Stimulated activated CD8-positive, alpha-beta memory T cell treated with anti-CD3 and anti-CD28 coated beads, Interleukin-4, amount 100 ng/mL, for 48 hours (primary cell): ENCODE measurements around the gene PRRT1.

ENCODE experiments used
- DNase-seq: peaks from one replicate; pipeline ENCODE4 v3.0.0-alpha.2; 2020

The PRRT1 gene

DNA sequence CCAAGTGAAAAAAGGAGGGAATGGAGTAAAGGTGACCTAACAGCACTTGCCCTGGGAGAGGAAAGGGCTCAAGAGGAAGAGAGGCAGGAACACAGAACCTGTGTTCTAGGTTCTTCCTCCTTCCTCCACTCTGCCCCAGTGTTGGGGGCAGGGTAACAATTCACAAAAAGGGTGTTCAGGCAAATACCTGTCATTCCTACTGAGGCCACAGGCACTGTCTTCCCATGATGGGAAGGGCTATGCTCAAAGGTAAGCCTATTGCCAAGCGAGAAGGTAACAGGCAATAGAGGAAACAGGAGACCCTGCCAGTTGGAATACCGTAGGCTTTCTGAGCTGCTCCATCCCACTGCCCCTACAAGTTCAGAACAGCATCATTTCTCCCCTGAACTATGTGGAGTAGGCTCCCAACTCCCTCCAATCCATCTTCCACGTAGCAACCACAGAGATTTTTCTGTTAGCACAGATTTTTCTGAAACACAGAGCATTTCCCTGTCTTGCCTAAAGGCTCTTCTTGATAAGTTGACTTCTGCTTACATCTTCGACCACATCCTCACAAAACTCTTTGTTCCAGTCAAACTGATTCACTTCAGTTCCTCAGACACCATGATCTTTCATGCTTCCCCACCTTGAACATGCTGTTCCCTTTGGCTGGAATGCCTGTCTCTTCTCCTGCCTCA, 21.4 kb upstream of the PRRT1 start:
- DNase-seq, result no peak

DNA sequence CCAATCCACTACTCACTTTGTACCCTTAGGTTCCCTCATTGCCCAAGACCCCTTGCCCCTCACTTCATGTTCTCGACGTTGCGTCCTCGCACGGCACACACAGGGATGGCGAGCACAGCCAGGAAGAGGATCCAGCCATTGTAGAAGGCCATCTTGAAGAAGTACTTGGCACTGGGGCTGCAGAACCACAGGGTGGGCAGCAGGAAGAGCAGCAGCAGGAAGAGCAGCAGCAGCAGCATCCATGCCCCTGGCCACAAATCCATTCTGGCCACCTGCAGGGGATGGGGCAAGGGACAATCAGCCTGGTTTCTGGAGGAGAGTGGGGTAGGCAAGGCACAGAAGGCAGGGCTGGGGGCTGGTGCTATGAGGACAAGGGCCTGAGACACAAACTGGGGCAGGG, 19.5 kb upstream of the PRRT1 start:
- no peak for DNase-seq

DNA sequence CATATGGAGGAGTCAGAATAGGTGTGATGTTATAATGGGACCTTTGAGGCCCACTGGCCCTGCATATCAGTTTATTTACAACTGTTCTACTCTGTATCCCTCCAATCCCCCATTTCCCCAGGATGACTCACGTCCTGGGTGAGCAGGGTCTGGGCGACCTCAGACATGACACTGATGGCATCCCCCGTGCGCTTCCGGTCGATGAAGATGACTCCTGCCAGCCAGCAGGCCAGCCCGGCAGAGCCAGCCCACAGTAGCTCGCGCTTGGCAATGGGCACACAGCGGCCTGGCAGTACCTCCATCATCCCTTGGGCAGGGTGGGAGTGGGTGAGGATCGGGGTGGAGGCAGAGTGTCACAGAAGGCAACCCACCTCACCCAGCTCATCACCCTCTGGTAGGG, 18.6 kb upstream of the PRRT1 start:
- no peak for DNase-seq

DNA sequence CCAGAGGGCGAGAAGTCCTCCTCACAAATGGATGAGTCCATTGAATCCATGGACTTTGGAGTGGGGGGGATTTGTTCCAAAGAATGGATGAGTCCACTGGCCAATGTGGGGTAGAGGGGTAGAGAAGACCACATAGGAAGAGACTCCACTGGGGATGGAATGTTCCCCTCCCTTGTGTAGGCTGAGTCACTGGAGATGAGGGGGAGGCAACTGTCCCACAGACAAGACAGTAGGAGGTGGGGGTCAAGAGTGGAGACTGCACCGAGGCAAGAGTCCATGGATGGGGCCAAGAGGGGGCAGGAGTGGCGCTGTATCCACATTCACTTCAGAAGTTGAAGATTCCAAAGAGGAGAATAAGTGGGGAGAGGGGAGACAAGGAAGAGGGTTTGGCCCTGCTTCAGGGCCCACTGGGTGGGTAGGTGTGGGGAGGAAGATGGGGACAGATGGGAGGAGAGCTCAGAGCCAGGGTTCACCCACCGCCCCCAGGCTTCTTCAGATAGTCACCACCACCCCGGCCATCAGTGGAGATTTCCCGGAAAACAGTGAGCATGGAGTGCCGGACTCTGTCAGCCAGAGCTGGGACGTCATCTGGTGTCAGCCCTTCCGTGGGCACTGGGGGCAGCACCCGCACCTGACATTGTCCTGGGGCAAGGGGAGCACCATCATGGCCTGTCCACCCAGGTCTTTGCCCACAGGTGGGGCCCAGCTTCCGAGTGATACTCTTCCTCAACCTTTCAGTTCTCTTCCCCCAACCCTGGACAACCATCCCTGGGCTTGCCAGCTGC, 17.3 kb upstream of the PRRT1 start:
- no peak for DNase-seq

DNA sequence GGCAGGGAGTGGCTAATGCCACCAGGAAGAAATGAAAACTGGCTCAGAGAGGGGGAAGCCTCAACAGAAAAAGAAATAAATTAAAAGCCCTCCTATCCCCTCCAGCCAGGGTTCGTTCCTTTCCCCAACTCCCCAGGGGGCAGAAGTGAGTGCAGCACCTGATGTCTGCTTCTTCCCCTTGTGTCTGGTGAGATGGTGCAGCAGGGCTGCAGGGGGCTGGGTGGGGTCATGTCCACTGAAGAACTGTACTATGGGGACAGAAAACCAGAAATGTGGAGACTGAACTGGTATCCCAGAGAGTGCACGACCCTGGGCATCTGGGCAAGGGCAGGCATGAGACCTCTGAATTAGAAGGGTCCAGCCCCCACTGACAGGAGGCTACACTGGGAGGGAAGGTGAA, 16.6 kb upstream of the PRRT1 start:
- no peak for DNase-seq

DNA sequence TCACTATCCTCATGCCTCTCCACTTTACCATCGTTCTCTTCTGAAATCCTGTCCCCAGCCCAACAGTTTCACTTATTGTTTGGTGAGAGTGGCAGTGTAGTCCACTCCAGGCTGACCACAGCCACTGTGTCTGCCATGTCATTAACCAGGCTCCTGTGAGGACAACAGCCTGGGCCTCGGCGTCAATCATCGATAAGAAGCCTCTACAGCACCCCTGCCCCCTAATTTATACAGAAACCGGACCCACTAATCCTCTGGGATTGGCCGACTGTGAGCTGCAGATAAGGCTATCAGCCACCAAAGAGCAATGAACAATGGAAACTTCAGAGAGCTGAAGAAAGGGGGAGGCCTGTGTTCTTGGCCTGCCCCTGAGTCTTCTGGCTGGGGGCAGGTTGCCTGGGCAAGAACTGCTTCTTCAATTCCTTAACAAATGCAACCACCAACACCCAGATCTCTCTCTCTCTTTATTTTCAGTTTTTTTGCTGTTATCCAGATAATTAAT, 16.1 kb upstream of the PRRT1 start:
- no peak for DNase-seq

DNA sequence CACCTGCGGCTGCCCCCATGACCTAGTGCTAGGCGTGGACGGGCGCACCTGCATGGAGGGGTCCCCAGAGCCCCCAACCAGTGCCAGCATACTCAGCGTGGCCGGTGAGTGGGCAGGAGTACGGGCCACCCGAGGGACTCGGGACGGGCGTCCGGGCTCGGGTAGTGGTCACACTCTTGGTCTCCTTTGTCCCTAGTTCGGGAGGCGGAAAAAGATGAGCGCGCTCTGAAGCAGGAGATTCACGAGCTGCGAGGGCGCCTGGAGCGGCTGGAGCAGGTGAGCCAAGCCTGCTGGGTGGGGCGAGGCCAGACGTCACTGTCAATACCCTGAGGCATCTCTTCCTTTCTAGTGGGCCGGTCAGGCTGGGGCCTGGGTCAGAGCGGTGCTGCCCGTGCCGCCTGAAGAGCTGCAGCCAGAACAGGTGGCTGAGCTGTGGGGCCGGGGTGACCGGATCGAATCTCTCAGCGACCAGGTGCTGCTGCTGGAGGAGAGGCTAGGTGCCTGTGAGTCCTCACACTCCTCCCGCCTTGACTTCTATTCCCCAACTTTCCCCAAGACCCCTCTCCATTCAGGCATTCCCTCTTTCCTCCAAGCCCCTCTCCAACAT, 15.5 kb upstream of the PRRT1 start:
- no peak for DNase-seq

DNA sequence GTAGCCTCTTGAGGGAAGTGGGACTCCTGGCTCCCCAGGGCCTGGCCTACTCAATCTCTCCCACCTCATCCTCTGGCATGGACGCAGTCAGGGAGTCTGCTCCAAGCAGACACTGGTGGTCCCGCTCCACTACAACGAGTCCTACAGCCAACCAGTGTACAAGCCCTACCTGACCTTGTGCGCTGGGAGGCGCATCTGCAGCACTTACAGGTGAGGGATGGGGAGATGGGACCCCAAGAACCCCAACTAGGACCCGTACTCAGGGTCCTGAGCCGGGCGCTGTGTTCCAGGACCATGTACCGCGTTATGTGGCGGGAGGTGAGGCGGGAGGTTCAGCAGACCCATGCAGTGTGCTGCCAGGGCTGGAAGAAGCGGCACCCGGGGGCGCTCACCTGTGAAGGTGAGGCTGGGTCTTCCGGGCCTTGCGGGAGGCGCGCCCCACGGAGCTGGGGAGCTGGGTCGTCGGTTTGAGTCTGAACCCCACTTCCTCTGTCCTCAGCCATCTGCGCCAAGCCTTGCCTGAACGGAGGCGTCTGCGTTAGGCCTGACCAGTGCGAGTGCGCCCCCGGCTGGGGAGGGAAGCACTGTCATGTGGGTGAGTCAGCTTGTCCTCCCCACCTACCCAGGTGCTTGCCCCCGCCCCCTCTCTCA, 14.8 kb upstream of the PRRT1 start:
- DNase-seq, result peak; percentile 33

DNA sequence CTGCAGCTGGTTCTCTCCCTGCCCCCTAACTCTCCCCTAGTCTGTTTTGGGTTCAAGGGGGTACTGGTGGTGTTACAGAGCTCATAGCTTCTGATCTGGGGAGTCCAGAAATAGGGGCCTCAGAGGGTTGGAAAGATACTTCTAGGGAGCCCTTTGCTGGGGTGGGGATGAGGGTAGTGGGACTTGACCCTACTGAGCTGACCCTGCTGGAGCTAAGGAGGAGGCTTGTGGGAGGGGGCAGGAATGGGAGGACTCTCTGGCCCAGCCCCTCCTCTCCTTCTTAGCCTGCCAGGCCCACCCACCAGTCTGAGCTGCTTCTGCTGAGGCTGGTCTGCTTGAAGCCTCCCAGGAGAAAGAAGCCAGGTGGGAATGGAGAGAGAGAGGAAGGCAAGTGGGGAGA, 12.6 kb upstream of the PRRT1 start, which contains the start of gene EGFL8:
Gene EGFL8 (plus strand): TSS at position 301 of the 400 bp plus-strand sequence. CDS start 1,571 bp downstream, outside the sequence.
- DNase-seq, result no peak

DNA sequence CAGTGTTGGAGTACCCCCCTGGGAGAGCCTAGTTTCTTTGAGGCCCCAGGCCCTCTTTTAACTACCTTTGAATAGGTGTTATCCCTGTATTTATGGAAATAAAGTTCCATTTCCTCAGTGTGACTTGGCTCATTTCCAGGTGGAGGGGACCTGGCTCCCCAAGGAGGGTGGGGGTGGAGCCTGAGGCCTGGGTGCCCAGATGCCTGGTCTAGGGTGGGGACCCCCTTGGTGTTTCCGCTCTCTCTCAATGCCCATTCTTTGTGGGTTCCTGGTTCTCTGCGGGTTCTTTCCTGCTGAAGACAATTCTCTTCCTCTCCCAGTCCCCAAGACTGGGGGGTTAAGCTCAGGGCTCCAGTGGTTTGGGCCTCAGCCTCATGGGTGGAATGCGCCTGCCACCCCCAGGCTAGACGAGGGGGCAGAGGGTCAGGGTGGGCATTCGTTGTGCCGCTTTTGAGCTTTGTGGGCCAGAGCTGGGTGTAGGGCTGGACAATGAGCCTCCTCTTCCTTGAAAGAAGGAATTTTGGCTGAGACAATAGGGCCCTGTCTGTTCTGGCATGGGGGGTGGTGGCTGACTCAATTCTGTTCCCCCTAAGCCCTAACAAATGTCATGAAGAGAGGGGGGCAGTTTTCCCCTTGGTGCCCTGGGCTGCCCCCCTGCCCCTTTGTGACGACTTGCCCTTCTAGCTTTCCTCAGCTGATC, 12.0 kb upstream of the PRRT1 start:
- no peak for DNase-seq

DNA sequence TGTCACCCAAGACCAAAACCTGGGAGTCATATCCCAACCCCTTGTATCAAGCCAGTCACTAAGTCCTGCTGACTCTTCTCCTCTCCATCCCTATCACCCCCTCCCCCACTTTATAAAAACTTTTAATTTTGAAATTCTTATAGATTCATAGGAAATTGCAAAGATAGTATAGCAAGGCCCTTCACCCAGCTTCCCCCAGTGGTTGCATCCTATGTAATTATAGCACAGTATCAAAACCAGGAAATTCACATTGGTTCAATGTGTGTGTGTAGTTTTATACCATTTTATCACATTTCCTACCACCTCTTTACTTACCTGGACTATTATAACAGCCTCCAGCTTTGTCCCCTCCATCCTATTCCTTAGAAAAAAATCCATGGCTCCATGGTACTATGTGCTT, 6.3 kb upstream of the PRRT1 start:
- no peak for DNase-seq

DNA sequence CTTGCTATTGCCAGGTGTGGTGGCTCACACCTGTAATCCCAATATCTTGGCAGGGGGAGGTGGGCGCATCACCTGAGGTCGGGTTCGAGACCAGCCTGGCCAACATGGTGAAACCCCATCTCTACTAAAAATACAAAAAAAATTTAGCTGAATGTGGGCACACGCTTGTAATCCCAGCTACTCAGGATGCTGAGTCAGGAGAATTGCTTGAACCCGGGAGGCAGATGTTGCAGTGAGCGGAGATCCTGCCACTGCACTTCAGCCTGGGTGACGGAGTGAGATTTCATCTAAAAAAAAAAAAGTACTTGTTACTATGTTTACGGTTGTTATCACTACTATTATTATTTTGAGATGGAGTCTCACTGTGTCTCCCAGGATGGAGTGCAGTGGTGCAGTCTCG, 5.2 kb upstream of the PRRT1 start:
- no peak for DNase-seq

DNA sequence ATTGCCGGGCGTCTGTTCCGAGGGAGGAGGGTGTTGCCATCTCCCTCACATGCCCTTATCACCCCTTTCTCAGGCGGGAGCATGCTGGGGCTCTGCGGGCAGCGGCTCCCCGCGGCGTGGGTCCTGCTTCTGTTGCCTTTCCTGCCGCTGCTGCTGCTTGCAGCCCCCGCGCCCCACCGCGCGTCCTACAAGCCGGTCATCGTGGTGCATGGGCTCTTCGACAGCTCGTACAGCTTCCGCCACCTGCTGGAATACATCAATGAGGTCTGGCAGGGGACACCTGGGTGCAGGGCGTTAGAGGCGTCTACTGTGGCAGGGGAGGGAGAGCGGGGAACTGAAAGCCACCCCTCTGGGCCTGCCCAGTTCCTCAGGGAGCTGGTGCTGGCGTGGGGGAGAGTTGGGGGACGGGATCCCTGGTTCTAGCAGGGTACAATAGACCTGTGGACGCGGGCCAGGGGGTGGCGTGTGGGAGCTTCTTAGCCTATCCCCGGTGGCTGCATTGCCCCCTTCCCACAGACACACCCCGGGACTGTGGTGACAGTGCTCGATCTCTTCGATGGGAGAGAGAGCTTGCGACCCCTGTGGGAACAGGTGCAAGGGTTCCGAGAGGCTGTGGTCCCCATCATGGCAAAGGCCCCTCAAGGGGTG, 2.9 kb upstream of the PRRT1 start:
- DNase-seq, result peak; percentile 68

DNA sequence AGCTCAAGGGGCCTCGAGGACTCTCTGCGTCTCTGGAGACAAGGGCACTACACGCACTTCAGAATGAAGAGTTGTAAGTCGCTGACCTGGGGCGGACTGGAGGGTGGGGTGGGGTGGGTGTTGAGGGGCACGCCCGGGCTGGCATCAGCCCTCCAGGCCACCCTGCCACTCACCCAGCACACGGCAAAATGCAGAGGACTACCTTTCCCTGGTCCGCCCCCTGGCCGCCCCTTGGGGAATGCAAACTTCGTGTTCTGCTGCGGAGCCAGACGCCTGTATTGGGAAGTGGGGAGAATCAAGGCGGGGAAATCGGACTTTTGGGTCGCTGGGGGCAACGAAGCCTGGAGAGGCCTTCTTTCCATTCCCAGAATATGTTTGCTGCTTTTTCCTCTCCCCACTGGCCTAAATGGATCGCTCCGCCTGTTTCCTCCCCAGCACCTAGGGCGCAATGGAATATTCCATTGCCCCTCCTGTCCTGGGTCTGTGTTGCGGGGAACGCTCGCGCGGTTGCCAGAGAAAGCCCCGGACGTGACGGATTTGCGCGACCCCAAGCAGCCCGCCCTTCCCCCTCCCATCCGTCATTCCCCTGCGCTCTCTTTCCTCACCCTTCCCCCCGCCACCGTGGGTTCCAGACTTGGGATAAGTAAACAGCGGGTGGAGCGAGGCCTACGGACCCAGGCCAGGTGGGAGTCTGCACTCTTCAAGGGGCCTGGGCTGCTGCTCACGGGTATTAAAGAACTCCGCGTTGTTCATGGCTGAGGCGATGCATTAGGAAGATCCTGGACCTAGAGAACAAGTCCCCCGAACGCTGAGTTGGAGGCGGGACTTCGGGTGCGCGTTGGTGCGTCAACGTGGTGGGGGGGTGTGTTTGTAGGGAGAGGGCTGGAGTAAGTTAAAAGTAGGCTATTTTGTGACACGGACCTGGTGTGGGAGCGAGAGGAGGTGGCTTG, 2.1 kb upstream of the PRRT1 start, which contains the start of gene PPT2:
Gene PPT2 (plus strand): TSS at position 578 of the 950 bp plus-strand sequence. CDS start 454 bp downstream, outside the sequence.
- DNase-seq, result peak; percentile 90

DNA sequence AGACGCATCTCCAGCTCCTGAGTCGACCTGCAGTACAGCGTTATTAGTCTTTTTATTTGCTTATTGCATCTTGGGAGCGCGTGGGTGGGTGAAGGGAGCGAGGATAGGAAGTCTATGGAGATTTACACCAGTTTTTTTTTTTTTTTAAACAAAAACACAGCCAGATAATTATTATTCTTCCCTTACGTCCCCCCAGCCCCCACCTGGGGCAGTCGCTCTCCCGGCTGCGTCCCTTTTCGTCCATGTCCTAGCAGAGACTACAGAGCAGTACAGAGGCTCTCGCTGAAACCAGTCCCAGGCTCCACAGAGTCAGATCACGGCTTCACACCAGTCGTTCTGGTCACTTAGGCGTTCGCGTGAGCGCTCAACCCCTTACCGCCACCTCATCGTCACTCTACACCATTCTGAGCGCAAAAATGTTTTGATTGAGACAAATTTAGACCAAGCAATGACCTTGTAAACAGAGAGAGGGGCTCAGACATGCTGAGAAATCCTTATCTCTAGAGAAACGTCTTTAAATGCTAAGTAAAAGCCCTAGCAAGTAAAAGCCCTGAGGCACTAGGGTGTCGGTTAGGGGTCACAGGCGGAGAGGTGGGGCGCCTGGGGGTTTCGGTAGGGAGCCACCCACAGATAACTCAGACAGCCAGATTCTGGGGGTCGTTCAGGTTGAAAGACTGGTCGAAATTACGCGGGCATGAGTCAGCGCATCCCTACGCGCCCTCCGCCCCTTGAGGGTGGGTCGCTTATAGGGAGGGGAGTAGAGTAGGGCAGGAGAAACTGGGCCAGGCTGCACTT, 1.2 kb upstream of the PRRT1 start:
- DNase-seq, result no peak

DNA sequence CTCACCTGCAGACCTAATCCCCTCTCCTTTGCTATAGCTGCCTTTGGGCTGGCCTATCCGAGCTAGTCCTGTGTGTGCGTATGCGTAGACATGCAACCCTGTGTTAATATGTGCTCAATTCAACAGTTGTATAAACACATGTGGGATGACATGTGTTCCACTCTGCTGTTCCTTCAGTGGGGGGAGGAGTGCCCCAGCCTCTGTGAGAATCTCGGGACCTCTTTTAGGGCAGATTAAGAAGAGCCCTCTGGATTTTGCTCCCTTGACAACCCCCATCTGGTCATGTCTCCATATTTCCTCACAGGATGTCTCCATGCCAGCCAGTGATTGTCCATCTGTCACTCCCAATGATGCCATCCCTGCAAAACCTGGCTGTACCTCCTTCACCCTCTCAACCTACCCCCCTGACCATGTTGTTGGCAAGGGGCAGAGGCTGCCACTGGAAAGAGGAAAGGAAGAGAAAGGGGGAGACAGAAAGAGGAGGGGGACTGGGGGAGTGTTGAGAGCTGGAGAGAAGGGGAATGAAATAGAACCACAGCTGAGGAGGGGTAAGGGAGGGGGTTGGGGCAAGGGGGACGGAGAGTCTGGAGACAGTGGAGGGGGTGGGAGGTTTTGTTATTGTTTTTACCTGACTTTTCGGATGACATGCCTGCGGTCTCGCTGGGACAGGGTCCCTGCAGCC, 417 bp downstream of the PRRT1 start:
- DNase-seq, result no peak

DNA sequence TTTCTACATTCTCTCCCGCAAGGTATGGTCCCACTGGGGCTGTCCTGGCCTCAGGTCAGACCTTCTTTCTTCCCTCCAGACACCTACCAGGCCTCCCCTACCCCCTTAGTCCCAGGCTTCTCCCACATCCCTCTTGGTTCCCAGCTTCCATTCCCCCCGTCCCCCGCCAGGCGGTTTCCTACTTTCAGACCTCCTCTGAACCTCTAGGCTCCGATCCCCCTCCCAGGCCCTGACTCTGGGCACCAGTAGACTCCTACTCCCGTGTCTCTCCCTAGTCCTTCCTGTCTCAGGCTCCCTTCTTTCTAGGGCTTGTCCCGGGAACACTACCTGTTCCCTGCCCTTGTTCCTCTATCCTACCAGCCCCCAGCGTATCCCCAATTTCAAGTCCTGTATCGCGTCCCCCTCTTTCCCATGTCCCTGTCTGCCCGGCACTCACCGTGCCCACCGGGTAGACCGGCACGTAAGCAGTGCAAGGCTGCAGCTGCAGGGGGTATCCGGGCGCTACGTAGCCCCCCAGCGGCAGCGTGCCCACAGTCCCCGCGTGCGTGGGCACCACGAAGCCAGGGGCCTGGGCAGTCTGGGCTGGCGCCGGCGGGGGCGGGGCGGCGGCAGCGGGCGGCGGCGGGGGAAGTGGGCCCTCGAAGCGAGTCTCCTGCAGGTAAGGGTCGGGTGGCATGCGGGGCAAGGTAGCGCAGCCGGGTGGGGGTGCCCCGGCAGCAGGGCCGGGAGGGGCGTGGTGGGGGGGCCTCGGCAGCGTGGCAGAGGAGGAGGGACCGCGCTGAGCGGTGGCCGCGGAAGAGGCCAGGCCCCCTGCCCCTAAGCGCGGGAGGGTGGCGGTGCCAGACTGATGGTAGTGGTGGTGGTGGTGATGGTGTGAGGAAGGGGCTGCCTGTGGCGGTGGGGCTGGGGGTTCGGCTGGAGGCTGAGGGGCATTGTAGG, 1.5 kb downstream of the PRRT1 start:
- DNase-seq, result no peak

DNA sequence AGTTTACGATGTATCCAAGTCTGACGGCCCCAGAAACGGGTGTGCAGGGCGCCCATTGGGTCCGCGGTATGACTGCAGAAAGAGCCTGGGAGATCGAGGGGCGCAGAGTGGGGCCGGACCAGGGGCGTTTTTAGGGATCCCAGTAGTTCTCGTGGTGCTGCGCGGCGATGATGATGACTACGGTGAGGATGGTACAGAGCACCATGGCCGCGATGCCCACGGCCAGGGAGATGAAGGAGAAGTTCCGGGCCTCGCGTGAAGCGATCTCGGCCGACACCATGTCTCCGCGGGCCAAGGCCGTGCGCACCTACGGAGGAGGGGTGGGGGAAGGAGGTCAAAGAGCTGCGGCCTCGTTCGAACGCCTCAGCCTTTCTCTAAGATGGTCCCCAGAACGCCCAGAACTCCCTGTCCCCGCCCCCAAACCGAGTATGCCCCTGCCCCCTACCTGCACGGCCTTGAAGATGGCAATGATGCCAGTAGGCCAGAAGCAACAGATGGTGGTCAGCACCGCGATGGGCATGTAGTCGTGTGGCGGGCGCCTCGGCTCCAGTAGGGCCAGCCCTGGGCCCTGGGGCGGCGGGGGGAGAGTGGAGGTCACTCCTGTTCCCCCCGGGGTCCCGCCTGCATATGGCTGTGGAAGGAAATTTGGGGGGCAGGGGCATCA, 2.5 kb downstream of the PRRT1 start:
- DNase-seq, result no peak
